Suprapubic skin (tissue), 4 donors: ENCODE measurements around the gene MAPK12.

ENCODE experiments used
- CTCF ChIP-seq, 2 donors: fragments of 200-600 bp in 1 of 2; fragments of 450-650 bp in 1 of 2; sonication (generic) in 1 of 2; IDR thresholded peaks; one replicate each; pipeline ENCODE4 v1.5.1; 2016 to 2019; ENCODE audit warnings: antibody characterized with exemption in 2 of 2, mild to moderate bottlenecking in 1 of 2, moderate library complexity in 1 of 2
- EP300 ChIP-seq: sonication (generic); formaldehyde crosslinking; IDR thresholded peaks from one replicate; pipeline ENCODE4 v1.6.1; 2017; ENCODE audit warnings: antibody characterized with exemption
- POLR2AphosphoS5 ChIP-seq, 3 donors: sonication (generic); formaldehyde crosslinking; IDR thresholded peaks; one replicate each; pipeline ENCODE4 v1.6.1; 2017; ENCODE audit warnings: antibody characterized with exemption in 3 of 3

DNA sequence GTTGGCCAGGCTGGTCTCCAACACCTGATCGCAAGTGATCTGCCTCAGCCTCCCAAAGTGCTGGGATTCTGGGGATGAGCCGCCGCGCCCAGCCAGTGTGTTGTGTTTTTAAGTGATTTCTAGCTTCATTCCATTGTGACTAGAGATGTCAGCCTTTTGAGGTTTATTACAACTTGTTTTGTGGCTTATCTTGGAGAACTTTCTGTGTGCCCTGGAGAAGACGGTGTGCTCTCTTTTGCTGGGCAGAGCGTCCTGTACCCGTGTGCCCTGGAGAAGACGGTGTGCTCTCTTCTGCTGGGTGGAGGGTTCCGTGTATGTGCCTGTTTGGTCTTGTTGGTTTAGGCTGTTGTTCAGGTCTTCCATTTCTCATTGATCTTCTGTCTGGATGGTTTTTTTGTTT lies 48.2 kb downstream of the MAPK12 start:
- TF ChIP-seq CTCF (IDR thresholded peaks at IDR 0.05) (no peak), EP300 (no peak), POLR2AphosphoS5 (IDR thresholded peaks at IDR 0.05) (no peak)
